CD14-positive monocyte (primary cell): ENCODE measurements around the gene ACTA1. TPM values are rescaled to one million over a fixed set of nuclear protein-coding genes. Genes with fewer than 3 reads are reported as not detected.

ENCODE experiments used
- DNase-seq, 3 donors: peaks; one replicate each; pipeline ENCODE4 v3.0.0-alpha.2; 2011 to 2022
- H2AFZ ChIP-seq: 2 replicates; pipeline ENCODE4 v1.6.0; 2012; ENCODE audit warnings: mild to moderate bottlenecking, low read depth, low read length, inconsistent platforms; ENCODE audit not compliant: insufficient read depth, poor library complexity, severe bottlenecking
- H3K27ac ChIP-seq, 2 donors: 1 replicate in 1 of 2; 2 replicates in 1 of 2; pipeline ENCODE4 v1.5.1; 2012 to 2013; ENCODE audit warnings: low read length in 2 of 2, control low read depth in 1 of 2, inconsistent platforms in 1 of 2, low read depth in 1 of 2, mild to moderate bottlenecking in 1 of 2
- H3K27me3 ChIP-seq, 2 donors: one replicate each; pipeline versions ENCODE4 v1.6.0 to v1.6.1; 2011 to 2013; ENCODE audit warnings: low read length in 2 of 2; ENCODE audit not compliant: control insufficient read depth in 2 of 2, insufficient read depth in 2 of 2
- H3K36me3 ChIP-seq, 2 donors: replicated peaks in 1 of 2; 1 replicate in 1 of 2; 2 replicates in 1 of 2; pipeline versions ENCODE4 v1.5.1 to v1.6.1; 2012 to 2013; ENCODE audit warnings: low read length in 2 of 2, control low read depth in 1 of 2, inconsistent platforms in 1 of 2, mild to moderate bottlenecking in 1 of 2; ENCODE audit not compliant: insufficient read depth in 2 of 2, control insufficient read depth in 1 of 2
- H3K4me1 ChIP-seq, 2 donors: 1 replicate in 1 of 2; 2 replicates in 1 of 2; pipeline versions ENCODE4 v1.5.1 to v1.6.1; 2012 to 2013; ENCODE audit warnings: low read length in 2 of 2, control low read depth in 1 of 2, inconsistent platforms in 1 of 2, mild to moderate bottlenecking in 1 of 2, moderate library complexity in 1 of 2; ENCODE audit not compliant: insufficient read depth in 2 of 2, control insufficient read depth in 1 of 2
- H3K4me2 ChIP-seq: replicated peaks from 2 replicates; pipeline ENCODE3; 2012; ENCODE audit warnings: low read length, moderate library complexity, mild to moderate bottlenecking; ENCODE audit not compliant: poor library complexity, severe bottlenecking; ENCODE audit errors: extremely low read depth
- H3K4me3 ChIP-seq, 3 experiments: fragments of 200-600 bp in 1 of 3; sonication (generic) in 1 of 3; replicated peaks in 1 of 3; 1 replicate in 2 of 3; 2 replicates in 1 of 3; pipeline ENCODE4 v1.5.1; 2011 to 2013; ENCODE audit warnings: low read length in 3 of 3, mild to moderate bottlenecking in 3 of 3, control low read depth in 2 of 3, low read depth in 2 of 3, inconsistent platforms in 1 of 3, moderate library complexity in 1 of 3
- H3K79me2 ChIP-seq: 2 replicates; pipeline ENCODE4 v1.6.0; 2012; ENCODE audit warnings: mild to moderate bottlenecking, control low read depth, inconsistent platforms, low read length, moderate library complexity; ENCODE audit not compliant: insufficient read depth
- H3K9ac ChIP-seq: 2 replicates; pipeline ENCODE4 v1.6.0; 2017; ENCODE audit warnings: low read length, mild to moderate bottlenecking; ENCODE audit not compliant: insufficient read depth, poor library complexity, severe bottlenecking
- H3K9me3 ChIP-seq, 2 donors: replicated peaks in 1 of 2; 1 replicate in 1 of 2; 2 replicates in 1 of 2; pipeline versions ENCODE4 v1.5.1 to v1.6.1; 2012 to 2013; ENCODE audit warnings: low read length in 2 of 2, control low read depth in 1 of 2; ENCODE audit not compliant: control insufficient read depth in 1 of 2, insufficient read depth in 1 of 2
- H4K20me1 ChIP-seq: 2 replicates; pipeline ENCODE4 v1.6.0; 2012; ENCODE audit warnings: mild to moderate bottlenecking, low read length, control low read depth, moderate library complexity; ENCODE audit not compliant: insufficient read depth
- H3K27ac Mint-ChIP-seq, 7 donors: one replicate each; pipeline ENCODE4 v1.8.0; 2020; ENCODE audit warnings: mild to moderate bottlenecking in 7 of 7, mixed read lengths in 7 of 7, moderate library complexity in 6 of 7, inconsistent platforms in 2 of 7
- H3K27me3 Mint-ChIP-seq, 3 donors: one replicate each; pipeline ENCODE4 v1.8.0; 2021 to 2022; ENCODE audit warnings: low read depth in 3 of 3, mild to moderate bottlenecking in 3 of 3, mixed read lengths in 3 of 3, moderate library complexity in 3 of 3, inconsistent platforms in 1 of 3
- H3K36me3 Mint-ChIP-seq, 2 donors: one replicate each; pipeline ENCODE4 v1.8.0; 2020; ENCODE audit warnings: mixed read lengths in 2 of 2, inconsistent platforms in 1 of 2, mild to moderate bottlenecking in 1 of 2
- H3K4me1 Mint-ChIP-seq: one replicate; pipeline ENCODE4 v1.8.0; 2020; ENCODE audit warnings: mild to moderate bottlenecking, mixed read lengths
- H3K4me3 Mint-ChIP-seq, 2 donors: one replicate each; pipeline ENCODE4 v1.8.0; 2020; ENCODE audit warnings: mild to moderate bottlenecking in 2 of 2, mixed read lengths in 2 of 2, moderate library complexity in 1 of 2
- H3K9me3 Mint-ChIP-seq, 7 donors: one replicate each; pipeline ENCODE4 v1.8.0; 2020 to 2022; ENCODE audit warnings: mixed read lengths in 7 of 7, mild to moderate bottlenecking in 6 of 7, moderate library complexity in 6 of 7, inconsistent platforms in 2 of 7
- CTCF ChIP-seq: fragments of 200-600 bp; IDR thresholded peaks from one replicate; pipeline ENCODE4 v1.8.0; 2022; ENCODE audit warnings: antibody characterized with exemption, mild to moderate bottlenecking
- WGBS: methylation state at CpG from one replicate; pipeline ENCODE4 v1.1.5; 2013; ENCODE audit warnings: missing lambda C conversion rate; ENCODE audit not compliant: insufficient coverage; 5-methylcytosine and 5-hydroxymethylcytosine counted together
- intact Hi-C, 2 donors: fragments of 100-400 bp; cut with micrococcal nuclease; formaldehyde crosslinking; loops; one replicate each; pipeline versions ENCODE4 v1.15.0 to v1.15.1; 2023
- polyA plus RNA-seq, 3 donors: library from polyadenylated mRNA; depleted of rRNA in 1 of 3; unstranded in 2 of 3; stranded (reverse) in 1 of 3; fragments of 300-500 nt in 2 of 3; fragments of >200 nt in 1 of 3; fragmentation: Illumina TruSeq in 2 of 3; gene quantifications; 1 replicate in 2 of 3; 2 replicates in 1 of 3; pipeline ENCODE4 v1.2.3, GENCODE V29; 2012 to 2021

Gene ACTA1
- polyA plus RNA-seq, 3 donors = 0.72 TPM; not detected in 2

GRCh38 chr1:229436201-229436600, 2.3 kb upstream of the ACTA1 start:
- Mint-ChIP-seq H3K27me3 (peaks cover 59 to 65% (median 61%) of the 10 kb centered on the region in 3 donors), H3K27ac (no peak overlapping the region), H3K9me3 (peaks cover 0 to 26% (median 7%) of the 10 kb centered on the region in 7 donors), H3K4me1 (peaks cover 9% of the 10 kb centered on the region), H3K4me3 (peak overlapping the region in 1 of 2 donors; percentile 68), H3K36me3 (peaks cover 27% of the 10 kb centered on the region in 2 donors)
- H3K27ac ChIP-seq = no peak overlapping the region
- no peak for TF ChIP-seq CTCF
- no peak overlapping the region for H3K4me2 ChIP-seq
- H3K9ac ChIP-seq = no peak overlapping the region
- WGBS = 54% methylated on average over 2 of the region's 7 CpGs
- peaks cover 0 to 19% of the 10 kb centered on the region in 2 donors for H3K9me3 ChIP-seq
- no peaks in the 10 kb centered on the region for H3K79me2 ChIP-seq
- H3K4me1 ChIP-seq = peaks cover 4 to 6% of the 10 kb centered on the region in 2 donors
- H3K36me3 ChIP-seq = peaks cover 10 to 16% of the 10 kb centered on the region in 2 donors
- DNase-seq = no peak
- peaks cover 37 to 57% of the 10 kb centered on the region in 2 donors for H3K27me3 ChIP-seq
- H2AFZ ChIP-seq = no peak overlapping the region
- no peaks in the 10 kb centered on the region for H4K20me1 ChIP-seq
- intact Hi-C loops = no loop called here
- H3K4me3 ChIP-seq = no peak overlapping the region

- peak overlapping the region in 1 of 2 donors; percentile 79 for H3K4me3 Mint-ChIP-seq
- H3K4me1 ChIP-seq = peaks cover 9 to 11% of the 10 kb centered on the region in 2 donors
Observed at GRCh38 chr1:229434641-229435051, 752 bp upstream of the ACTA1 start.

More at GRCh38 chr1:229434641-229435051, 752 bp upstream of the ACTA1 start:
- 3% methylated on average over 14 of the region's 27 CpGs for WGBS
- H3K9ac ChIP-seq = no peak overlapping the region
- Mint-ChIP-seq H3K4me1 (peaks cover 16% of the 10 kb centered on the region), H3K36me3 (peaks cover 14 to 16% of the 10 kb centered on the region in 2 donors), H3K27me3 (peaks cover 74 to 79% (median 76%) of the 10 kb centered on the region in 3 donors), H3K9me3 (peaks cover 0 to 35% (median 11%) of the 10 kb centered on the region in 7 donors), H3K27ac (no peak overlapping the region)
- no peak overlapping the region for H2AFZ ChIP-seq
- peaks cover 0 to 29% of the 10 kb centered on the region in 2 donors for H3K9me3 ChIP-seq
- H4K20me1 ChIP-seq = no peaks in the 10 kb centered on the region
- H3K27ac ChIP-seq = no peak overlapping the region
- intact Hi-C loops = no loop called here
- H3K27me3 ChIP-seq = peaks cover 52 to 72% of the 10 kb centered on the region in 2 donors
- peaks cover 0 to under 1% of the 10 kb centered on the region in 2 donors for H3K36me3 ChIP-seq
- H3K4me2 ChIP-seq = no peak overlapping the region
- no peak overlapping the region for H3K4me3 ChIP-seq
- DNase-seq = no peak
- TF ChIP-seq CTCF = no peak
- H3K79me2 ChIP-seq = no peaks in the 10 kb centered on the region
